Activated T-cell treated with anti-CD3 and anti-CD28 coated beads for 48 hours (primary cell): ENCODE measurements around the gene PCBD1.

Source experiments
- DNase-seq: peaks from one replicate; pipeline ENCODE4 v3.0.0-alpha.2; 2020; ENCODE audit warnings: low read depth

The PCBD1 gene

DNA sequence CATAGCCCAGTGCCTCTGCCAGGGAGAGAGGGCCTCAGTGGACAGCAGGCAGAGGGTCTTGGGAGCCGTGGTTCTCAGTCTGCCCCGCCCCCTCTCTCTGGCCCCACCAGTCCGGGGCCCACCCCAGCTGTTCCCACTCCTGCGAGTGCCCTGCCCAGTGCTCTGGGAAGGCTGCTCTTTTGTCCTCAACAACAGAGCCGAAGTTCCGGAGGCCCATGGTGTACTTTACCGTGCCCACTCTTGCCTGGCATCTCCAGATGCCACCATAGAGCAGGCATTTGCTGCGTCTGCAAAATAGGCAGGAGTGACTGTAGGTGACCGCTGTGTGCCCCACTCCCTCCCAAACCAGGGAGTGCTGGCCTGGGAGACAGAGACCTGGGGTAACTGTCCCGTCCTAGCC, 29.3 kb upstream of the PCBD1 start:
- DNase-seq = no peak

DNA sequence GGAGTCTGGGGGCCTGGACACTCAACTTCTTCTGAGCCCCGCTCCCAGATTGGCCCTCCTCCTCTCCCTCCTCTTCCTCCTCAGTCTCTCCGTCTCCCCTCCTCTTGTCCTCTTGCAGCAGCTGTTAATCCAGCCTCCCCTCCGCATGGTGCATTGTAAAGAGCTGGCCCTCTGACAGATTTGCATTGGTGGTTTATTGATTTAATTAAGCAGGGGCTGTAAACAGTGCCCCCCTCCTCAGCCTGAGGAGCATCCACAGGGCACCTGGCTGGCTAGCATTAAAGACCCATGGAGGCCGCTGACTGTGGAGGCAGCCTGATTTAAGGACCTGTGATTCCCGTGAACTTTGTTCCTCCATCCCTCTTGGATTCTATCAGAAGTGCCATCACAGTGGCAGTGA, 28.9 kb upstream of the PCBD1 start:
- DNase-seq = no peak

DNA sequence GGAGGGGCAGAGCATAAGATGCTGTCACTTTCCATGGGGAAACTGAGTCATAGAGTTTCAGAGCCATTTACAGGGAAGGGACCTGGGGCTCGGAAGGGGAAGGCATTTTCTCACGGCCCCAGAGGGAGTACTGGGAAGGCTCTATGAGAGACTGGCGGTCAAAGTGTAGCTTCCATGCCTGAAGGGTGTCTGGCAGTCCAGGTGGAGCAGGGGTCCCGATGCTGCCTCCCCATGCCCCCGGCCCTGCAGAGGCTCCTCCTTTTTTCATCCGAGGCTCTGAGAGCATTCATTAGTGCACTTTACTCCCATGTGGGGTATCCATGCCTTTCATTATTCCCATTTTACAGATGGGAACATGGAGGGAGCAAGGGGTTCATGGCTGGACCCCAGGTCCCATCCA, 27.9 kb upstream of the PCBD1 start:
- no peak for DNase-seq

- DNase-seq = no peak
Observed at GRCh38 chr10:70915806-70916205, 27.4 kb upstream of the PCBD1 start.

DNA sequence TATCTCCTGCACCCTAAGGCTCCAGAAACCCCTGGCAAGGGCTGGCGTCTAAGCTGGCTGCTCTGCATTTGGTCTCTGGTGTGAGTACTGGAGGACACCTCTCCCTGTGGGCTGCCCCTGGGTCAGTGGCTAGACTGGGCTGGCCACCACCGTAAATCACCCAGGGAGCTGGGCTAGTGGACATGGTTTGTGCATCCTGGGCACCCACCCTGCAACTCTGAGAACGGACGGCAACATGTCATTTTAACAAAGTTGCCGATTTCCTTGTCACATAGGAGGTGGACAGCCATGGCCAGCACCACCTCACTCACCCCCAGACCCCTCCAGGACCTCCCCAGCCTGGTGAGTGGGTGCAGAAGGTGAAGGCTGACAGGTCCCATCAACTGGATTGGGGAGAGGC, 26.8 kb upstream of the PCBD1 start:
- DNase-seq = no peak

GRCh38 chr10:70914316-70914864, 26.0 kb upstream of the PCBD1 start:
- no peak for DNase-seq

- no peak for DNase-seq
Observed at GRCh38 chr10:70913893-70914240, 25.5 kb upstream of the PCBD1 start.

DNA sequence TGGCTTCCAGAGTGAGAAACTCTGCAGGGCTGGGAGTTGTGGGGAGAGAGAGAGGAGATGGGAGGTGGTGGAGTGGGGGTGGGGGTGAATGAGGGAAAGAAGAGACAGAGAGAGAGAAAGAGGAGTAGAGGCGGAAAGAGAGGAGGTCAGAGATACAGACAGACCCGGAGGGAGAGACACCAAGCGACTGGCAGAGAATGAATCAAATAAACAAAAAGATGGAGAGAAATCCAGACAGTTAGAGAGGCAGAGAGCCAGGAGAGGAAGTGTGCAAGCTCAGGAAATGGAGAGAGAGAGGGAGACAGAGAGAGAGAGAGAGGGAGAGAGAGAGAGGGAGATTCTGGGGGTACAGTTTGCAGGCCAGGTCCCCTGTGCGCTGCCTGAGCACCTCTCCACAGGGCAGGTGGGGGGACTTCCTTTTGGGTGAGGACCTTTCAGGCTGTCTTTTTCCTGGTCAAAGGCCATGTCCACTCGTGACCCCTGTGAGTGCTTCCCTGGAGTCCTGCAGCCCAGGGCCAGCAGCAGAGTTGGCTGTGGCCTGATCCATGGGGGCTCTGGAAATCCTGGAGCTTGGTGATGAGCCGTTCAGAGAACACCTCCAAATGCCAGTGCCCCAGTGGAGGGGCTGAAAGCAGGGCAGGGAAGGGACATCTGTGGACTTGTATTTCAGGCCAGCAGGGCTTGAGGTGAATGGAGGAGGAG, 25.0 kb upstream of the PCBD1 start:
- DNase-seq = no peak

- no peak for DNase-seq
Observed at GRCh38 chr10:70912556-70912955, 24.2 kb upstream of the PCBD1 start.

- no peak for DNase-seq
Observed at GRCh38 chr10:70911386-70911785, 23.0 kb upstream of the PCBD1 start.

DNA sequence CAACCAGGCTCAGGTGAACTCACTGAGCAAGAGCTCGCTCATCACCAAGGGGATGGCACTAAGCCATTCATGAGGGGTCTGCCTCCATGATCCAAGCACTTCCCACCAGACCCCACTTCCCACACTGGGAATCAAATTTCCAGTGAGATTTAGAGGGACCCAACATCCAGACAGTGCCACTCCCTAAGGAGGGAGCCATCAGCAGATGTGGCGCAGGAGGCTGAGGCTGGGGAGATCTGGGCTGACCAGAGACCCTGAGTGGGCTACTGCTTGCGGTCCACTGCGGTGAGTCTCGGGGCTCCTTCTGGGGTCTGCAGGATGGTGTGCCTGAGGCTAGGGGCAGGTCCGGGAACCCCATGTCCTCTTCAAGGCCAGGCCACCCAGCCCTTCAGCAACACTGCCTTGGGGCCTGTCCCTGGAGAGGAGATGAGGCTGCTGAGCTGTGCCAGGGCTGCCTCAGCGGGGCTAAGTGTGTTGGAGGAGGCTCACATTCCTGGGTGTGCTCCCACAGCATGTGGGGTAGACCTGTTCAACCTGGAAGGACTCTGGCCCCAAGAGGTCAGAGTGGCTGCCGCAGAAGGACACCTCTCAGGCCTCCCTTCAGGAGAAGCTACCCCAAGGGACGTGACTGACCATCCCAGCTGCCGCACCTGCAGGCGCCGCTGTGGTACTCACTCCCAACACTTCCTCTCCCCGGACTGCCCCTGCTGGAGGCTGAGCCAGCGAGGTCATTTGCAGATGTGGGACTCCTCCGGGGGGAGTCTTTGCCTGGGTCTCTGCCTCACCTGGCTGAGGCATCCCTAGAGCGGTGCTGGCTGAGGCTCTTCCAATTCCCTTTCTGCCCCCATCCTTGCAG, 22.3 kb upstream of the PCBD1 start:
- no peak for DNase-seq

- no peak for DNase-seq
Observed at GRCh38 chr10:70909326-70909935, 21.1 kb upstream of the PCBD1 start.

GRCh38 chr10:70908406-70909296, 20.3 kb upstream of the PCBD1 start:
- no peak for DNase-seq

GRCh38 chr10:70907637-70908405, 19.5 kb upstream of the PCBD1 start:
- no peak for DNase-seq

GRCh38 chr10:70906953-70907636, 18.7 kb upstream of the PCBD1 start:
- DNase-seq = no peak

- no peak for DNase-seq
Observed at GRCh38 chr10:70906031-70906783, 17.8 kb upstream of the PCBD1 start.

DNA sequence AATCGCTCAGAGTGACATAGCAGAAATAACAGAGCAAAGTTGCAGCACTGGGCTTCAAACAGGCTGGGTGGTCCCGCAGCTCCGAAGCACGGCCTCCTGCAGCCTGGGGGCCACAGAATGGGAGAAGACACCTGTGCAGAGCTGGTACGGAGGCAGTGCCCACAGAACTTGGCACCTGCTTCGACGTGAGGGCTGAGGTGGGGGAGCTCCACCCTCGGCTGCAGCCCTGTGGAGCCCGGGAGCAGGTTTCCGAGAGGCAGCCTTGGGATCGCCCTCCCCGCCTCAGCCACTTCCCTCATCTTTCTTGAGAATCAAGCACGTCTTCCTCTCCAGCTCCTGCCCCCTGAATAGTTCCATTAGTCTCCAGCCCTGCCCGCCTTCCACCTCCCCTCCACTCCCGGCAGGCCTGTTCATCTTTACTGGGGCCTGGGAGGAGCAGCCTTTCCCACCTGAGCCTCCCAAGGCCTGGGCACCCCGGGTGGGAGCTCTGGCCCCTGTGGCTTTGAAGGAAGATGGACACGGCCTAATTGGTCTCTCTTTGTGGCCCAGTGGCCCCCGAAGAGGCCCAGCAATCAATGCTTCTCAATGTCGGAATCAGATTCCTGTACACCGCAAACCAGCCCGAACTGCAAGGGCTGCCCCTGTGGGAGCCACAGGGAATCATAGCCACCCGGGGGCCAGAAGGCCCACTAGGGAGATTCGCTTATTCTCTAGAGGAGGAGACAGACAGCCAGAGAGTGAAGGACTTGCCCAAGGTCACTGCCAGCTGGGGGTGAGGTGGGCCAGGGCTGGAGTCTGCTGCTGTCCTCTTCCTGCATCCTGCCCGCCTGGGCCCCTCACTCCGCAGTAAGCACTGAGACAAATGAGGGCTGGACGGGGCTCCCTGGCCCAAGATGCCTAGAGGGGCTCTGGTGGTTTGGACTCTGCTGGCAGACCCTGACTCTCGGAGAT, 17.0 kb upstream of the PCBD1 start:
- DNase-seq = no peak

DNA sequence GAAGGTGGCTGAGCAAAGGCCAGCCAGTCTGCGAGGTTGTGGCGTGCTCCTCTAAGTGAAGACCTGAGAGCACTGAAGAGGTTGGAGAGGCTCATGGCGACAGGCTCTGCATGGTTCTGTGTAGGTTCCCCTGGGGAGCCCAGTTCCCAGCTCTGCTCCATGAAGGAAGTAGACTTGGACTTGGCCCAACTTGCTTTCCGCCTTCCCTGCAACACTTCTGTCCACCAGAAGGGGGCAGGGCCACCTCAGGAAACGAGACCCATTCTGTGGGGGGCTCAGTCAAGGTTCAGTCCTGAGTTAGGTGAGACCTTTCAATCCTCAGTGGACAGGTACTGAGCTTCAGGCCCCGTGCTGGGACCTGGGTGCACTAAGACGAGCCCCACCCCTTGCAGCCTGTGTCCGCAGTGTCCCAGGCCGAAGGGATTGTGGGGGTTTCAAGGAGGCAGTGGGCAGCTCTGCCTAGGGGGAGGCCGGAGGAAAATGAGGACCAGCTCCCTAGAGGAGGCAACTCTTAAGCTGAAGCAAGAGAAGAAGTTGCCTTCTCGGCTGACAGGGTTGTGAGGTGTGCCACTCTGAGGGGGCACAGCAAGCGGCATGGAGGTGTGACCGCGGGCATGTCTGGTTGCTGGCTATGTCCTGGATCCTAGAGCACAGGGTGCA, 15.0 kb upstream of the PCBD1 start:
- peak; percentile 22 for DNase-seq
